ENCODE results near the gene TMPRSS9. TPM values are rescaled to one million over a fixed set of nuclear protein-coding genes. Genes with fewer than 3 reads are reported as not detected.

Gene TMPRSS9
- total RNA-seq, 3 donors from 2014 or later, result 0.17 to 0.41 TPM; not detected in 1

- Histone ChIP-seq H3K4me1 (ENCODE audit: low read depth) (peaks cover 3% of the 10 kb centered on the region), H3K36me3 (ENCODE audit: low read depth) (no peaks in the 10 kb centered on the region), H3K9me3 (no peaks in the 10 kb centered on the region), H3K4me3 (no peak overlapping the region)
- intact Hi-C loops (cut with DNase I, micrococcal nuclease), result no loop called here
- DNase-seq (peak in 1 of 3 donors; percentile 51), ATAC-seq (no peak)
- no peak for TF ChIP-seq CTCF (IDR thresholded peaks at IDR 0.05)
These were observed 6.0 kb upstream of the TMPRSS9 start for GRCh38 chr19:2353887-2354592.

- peaks cover 3% of the 10 kb centered on the region for H3K4me1 ChIP-seq (ENCODE audit: low read depth)
- H3K36me3 ChIP-seq (ENCODE audit: low read depth), result no peaks in the 10 kb centered on the region
- DNase-seq (no peak), ATAC-seq (no peak)
- H3K4me3 ChIP-seq, result no peak overlapping the region
- intact Hi-C loops (cut with DNase I, micrococcal nuclease), result no loop called here
- no peak for TF ChIP-seq CTCF (IDR thresholded peaks at IDR 0.05)
- no peaks in the 10 kb centered on the region for H3K9me3 ChIP-seq
These were observed 5.4 kb upstream of the TMPRSS9 start for GRCh38 chr19:2354670-2355069.

- Histone ChIP-seq H3K36me3 (ENCODE audit: low read depth) (no peaks in the 10 kb centered on the region), H3K9me3 (no peaks in the 10 kb centered on the region), H3K4me1 (ENCODE audit: low read depth) (peaks cover 3% of the 10 kb centered on the region), H3K4me3 (no peak overlapping the region)
- no peak for ATAC-seq
- intact Hi-C loops (cut with DNase I, micrococcal nuclease), result no loop called here
- DNase-seq, result no peak
- no peak for TF ChIP-seq CTCF (IDR thresholded peaks at IDR 0.05)
These were observed 4.7 kb upstream of the TMPRSS9 start for GRCh38 chr19:2355168-2356035.

GRCh38 chr19:2356036-2356646 is 3.9 kb upstream of the TMPRSS9 start:
- ATAC-seq (no peak), DNase-seq (no peak)
- intact Hi-C loops (cut with DNase I, micrococcal nuclease), result no loop called here
- Histone ChIP-seq H3K9me3 (no peaks in the 10 kb centered on the region), H3K4me3 (no peak overlapping the region), H3K4me1 (ENCODE audit: low read depth) (peaks cover 3% of the 10 kb centered on the region), H3K36me3 (ENCODE audit: low read depth) (no peaks in the 10 kb centered on the region)
- no peak for TF ChIP-seq CTCF (IDR thresholded peaks at IDR 0.05)

GRCh38 chr19:2357279-2358206 is 2.5 kb upstream of the TMPRSS9 start:
- intact Hi-C loops (cut with DNase I, micrococcal nuclease), result no loop called here

More at GRCh38 chr19:2357279-2358206, 2.5 kb upstream of the TMPRSS9 start:
- no peak for TF ChIP-seq CTCF (IDR thresholded peaks at IDR 0.05)
- H3K4me1 ChIP-seq (ENCODE audit: low read depth), result peaks cover 3% of the 10 kb centered on the region
- no peak for ATAC-seq
- DNase-seq, result no peak
- H3K4me3 ChIP-seq, result no peak overlapping the region
- H3K36me3 ChIP-seq (ENCODE audit: low read depth), result no peaks in the 10 kb centered on the region
- no peaks in the 10 kb centered on the region for H3K9me3 ChIP-seq

All from mucosa of descending colon (tissue), 3 donors.